LoVo (cell line): ENCODE results near the gene YPEL4.
A peak's percentile ranks its signal among the peaks of the same experiment; 100 is the strongest.

ENCODE experiments used
- DNase-seq: peaks from one replicate; pipeline ENCODE4 v3.0.0-alpha.2; 2016; ENCODE audit warnings: low spot score

Gene YPEL4

DNA sequence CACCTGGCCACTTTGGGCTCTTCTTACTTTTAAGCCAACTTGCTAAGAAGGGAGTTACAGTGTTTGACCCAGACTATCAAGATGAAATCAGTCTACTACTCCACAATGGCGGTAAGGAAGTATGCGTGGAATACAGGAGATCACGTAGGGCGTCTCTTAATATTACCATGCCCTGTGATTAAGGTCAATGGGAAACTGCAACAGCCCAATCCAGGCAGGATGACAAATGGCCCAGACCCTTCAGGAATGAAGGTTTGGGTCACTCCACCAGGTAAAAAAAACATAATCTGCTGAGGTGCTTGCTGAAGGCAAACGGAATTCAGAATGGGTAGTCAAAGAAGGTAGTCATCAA, 1.0 kb upstream of the YPEL4 start:
- no peak for DNase-seq

DNA sequence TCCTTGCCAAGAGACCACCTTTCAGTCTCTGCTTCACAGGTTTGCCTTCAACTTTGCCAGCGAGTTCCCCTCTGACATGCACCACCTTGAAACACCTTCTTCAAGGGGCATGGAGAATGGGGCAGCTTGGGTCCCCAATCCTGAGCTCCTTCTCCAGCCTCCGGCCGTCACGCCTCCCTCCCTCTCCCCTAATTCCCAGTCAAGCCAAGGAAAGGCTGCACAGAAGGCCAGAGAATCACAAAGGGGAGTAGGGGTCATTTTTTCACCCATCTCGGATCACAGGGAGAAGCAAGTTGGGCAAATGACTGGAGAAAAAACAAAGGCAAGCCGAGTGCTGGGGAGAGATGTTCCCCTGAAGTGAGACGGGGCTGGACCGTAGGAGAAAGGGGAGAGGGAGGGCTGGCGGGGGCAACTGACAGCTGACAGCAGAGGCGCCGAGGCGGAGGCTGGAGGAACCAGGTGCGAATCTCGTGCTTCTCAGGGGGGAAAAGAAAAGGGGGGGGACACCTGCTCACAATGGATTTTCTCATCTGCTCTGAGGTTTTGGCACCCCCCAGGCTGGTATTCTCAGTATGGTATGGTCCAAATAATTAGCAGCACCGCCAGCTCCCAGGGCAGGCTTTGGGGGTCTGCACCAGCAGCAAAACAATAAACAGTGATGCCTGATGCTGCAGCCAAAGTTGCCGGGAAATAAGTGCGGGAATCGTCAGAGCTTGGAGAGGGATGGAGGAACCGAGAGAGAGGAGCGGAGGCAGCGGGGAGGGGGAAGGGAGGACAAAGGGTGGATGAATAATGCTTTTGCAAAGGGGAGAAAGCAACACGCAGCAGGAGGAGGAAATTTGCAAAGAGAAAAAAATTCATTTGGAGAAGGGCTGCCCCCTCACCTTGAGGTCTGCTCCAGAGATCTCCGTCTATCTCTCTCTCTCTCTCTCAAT, 644 bp downstream of the YPEL4 start:
- DNase-seq: no peak

DNA sequence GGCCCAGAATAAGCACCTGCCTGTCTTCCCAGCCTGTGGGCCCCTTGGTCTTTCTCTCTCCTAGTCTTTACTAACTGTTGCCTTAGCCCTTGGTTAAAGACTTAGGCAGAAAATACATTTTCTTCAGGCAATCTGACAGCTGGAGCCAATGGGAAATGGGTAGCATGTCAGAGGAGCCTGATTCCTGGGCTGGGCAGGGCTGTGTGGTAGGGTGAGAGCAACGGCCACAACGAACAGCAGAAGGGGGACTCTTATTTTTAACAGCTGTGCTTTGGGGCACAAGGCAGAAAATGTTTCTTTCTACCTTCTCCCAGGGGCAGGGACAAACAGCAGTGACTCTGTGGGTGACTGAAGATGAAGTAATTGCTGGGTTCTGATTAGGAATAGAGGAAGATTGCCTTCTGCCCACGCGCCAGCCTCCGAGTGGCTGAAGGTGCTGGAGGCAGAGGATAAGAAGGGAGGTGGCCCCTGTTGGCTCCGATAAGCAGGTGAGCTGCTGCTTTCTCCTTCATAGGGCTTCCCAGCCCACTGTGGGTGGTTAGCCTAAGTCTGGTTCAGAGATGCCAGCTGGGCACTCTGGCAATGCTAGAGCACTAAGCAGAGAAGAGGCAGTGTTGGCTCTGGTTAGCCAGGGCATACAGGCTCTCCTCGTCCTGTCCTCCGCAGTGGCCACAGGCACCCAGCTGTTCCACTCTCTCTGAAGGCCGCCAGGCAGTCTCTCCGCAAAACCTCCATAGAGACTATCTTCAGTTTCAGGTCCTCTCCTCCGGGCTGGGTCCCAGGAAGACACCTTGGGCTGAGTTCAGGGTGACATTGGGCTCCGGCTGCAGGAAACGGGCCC, 1.5 kb downstream of the YPEL4 start:
- DNase-seq: no peak

DNA sequence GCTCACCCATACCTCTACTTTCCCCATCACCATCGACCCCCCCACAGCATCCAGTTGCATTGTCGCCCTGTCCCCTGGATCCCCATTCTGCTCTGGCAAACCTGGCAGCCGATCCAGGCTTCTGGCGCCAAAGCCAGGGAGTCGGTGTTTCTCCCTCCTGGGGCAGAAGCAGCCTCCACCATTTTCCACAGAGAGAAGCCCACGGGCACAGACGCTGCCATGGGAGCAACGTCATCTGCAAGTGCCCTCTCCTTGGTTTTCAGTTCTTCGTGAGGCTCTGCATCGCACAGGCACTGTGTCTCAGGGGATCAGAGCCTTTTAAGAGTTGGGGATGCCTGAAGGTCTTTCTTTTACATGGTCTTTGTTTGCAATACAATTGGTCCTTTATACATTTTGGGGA, 2.3 kb downstream of the YPEL4 start:
- DNase-seq: no peak

DNA sequence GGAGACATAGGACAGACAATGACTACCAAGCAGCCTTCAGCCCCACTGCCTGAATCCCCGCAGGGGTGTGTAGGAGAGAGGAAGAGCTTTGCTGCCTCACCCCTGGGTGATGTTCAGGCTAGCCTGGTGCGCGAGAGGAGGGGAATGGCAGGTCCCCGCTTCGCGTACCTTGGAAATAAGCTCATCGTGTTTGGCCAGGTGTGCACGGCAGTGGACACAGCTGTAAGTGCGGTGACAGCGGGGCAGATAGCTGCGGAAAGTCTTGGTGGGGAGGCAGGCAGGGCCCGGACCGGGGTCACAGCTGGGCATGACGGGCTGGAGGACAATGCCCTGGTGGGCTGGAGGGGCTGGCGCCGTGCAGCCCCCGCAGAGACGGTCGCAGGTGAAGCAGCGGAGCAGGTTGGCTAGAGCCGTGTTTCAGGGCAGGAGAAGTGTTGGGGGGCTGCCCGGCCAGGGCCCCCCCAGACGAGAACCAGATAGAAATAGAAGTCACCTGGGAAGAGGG, 2.9 kb downstream of the YPEL4 start:
- DNase-seq: no peak

DNA sequence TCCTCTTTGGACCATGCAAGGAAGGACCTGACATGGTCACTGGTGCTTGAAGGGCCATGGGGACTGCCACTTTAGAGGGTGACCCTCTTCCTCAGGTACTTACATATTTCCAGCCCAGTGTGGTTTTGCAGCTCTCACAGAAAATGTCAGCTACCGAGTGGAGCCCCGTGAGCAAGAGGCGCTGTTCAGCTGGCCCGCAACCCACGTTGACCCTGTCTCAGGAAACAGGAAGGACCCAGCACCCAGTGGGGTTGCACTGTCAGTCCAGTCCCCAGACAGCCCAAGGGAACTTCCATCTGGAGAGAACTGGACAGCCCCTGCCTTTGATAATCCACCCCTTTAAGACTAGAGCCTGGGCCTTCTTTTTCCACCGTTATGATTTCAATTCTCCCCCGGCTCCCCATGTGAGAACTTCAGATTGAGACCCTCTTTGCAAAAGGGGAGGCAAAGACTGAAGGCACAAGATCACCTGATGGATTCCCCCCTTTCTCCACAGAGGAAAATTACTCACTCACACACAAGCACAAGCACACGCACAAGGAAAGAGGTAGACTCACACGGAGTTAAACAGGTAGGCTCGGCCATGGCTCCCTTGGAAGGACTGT, 3.4 kb downstream of the YPEL4 start:
- DNase-seq: no peak

DNA sequence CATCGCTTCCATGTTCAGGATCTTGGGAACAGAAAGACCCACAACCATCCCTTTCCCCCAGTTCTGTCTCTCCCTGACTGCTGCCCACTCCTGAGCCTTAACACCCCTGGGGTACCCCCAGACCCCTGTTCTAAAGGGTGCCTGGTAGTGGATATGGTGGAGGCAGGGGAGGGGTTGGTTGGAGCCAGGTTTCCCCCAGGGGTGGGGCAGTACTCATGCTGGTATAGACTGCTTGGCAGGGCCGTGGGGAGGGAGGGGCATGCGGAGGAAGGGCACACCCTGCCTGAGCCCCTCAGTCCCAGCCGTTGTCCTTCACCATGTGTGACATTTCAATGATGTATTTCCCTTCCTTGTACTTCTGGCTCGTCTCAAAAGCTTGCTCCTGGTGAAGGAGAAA, 4.0 kb downstream of the YPEL4 start:
- DNase-seq: no peak

DNA sequence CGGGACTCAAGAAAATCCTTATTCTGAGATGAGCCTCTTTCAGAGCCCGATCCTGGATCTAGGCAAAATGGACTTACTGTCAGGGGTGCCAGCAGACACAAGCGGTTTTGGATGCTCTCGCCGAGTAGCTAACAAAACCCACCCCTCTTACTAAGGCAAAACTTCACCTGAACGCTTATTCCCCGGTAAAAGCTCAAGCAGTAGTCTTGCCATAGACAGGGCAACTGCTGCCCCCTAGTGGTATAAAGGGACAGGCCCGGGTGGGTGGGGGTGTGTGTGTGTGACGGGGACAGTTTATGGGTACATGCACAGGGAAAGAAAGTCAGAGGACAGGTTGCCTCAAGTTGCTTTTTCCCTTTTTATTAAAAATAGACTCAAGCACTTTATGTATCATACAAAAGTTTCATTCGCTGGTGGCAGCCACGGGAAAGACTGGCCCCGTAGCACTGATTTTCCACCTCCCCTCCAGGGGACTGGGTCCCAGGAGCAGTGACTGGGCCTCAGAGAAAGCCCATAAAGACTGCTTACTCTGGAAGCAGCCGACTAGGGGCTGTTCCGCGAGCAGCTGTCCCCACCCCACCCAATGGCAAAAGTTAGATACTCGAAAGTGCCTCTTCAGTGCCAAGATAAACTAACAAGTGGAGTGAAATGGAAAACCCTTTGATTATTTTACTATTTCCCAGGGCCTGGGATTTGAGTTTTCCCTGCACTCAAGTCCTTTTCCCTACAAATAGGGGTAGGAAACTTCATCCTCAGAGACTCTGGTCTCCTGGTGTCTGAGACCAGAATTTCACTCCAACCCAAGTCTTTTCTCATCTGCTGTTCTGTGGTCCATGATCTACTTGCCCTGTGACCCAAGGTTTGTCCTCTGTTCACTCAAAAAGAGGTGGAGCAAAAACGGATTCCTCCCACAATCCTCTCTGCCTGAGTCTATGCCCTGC, 4.7 kb downstream of the YPEL4 start:
- peak; percentile 64 for DNase-seq

DNA sequence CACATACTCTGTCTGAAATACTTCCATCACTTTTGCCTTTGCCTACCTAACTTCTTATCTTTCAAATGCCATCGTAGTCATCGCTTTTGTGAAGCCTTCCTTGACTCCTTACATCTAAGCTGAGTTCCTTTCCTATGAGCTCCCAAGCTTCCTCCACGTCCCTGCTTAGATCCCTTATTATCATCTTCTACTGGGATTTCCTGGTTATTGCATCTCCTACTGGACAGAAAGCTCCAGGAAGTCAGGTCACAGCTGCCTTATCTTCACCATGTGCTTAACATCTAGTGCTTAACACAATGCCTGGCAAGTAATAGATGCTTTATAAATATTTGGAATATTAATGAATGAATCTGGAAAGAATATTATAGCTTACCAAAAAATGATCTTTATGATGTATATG, 5.9 kb downstream of the YPEL4 start:
- DNase-seq: no peak

DNA sequence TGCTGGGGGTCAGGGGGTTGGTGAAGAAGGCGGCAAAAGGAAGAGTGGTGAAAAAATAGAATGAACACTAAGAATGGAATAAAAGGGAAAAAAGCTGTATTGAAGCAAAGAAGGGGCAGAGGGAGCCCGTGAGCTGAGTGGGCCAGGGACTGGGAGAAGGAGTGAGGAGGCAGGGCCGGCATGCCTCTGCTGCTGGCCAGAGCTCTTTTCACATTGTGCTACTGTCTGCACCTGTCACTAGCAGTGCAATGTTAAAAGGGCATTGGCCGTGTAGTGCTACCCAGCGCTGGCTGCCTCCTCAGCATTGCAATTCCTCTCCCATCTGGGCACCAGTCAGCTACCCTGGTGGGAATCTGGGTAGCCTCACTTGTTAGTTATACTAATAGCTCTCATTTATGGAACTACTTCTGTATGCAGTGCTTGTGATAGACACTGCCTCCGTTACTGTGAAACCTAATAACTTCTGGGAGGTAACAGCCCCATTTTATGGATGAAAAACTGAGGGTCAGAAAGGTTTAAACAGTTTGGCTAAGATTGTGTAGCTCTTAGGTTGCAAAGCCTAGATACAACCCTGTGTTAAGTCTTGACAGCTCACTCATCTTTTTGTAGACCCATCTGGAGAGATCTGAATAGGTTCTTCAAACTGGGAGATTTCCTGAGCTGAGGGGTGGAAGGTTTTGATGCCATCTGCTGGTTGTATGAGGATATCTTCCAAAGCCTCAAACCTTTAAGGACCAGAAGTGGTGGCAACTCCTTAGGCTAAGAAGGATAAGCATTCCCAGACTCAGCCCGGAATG, 8.5 kb downstream of the YPEL4 start:
- DNase-seq: peak; percentile 55

DNA sequence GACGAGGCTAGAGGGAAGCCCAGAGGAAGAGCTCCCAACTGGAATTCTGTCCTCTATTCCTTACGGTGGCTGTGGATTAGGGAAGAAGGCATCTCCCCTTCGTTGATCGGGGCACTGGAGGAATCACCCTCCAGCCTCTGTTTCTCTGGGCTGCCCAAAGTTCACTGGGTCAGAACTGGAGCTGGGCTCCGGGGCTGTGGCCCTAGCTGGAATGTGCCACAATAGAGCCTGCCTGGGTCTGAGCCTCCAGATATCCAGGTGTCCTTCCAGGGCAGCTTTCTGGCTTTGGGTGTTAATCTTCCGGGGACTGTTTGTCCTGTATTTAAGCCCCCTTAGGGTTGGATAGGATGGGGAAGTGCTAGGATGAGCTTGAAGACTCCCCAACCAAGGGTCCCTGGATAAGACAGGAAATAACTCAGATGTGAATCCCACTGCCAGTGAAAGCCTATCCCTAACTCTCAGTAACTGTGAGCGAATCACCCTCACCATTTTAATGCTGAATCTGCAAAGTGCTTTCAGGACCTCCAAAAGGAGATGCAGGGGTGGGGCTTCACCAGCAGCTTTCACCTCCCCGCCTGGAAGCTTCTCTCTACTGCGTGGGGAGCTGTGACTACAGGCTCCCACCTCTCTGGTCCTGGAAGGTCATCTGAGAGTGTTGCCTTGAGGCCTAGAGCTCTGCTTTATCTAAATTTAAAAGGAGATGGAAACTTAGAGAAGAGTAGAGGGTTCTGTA, 9.5 kb downstream of the YPEL4 start:
- DNase-seq: no peak

DNA sequence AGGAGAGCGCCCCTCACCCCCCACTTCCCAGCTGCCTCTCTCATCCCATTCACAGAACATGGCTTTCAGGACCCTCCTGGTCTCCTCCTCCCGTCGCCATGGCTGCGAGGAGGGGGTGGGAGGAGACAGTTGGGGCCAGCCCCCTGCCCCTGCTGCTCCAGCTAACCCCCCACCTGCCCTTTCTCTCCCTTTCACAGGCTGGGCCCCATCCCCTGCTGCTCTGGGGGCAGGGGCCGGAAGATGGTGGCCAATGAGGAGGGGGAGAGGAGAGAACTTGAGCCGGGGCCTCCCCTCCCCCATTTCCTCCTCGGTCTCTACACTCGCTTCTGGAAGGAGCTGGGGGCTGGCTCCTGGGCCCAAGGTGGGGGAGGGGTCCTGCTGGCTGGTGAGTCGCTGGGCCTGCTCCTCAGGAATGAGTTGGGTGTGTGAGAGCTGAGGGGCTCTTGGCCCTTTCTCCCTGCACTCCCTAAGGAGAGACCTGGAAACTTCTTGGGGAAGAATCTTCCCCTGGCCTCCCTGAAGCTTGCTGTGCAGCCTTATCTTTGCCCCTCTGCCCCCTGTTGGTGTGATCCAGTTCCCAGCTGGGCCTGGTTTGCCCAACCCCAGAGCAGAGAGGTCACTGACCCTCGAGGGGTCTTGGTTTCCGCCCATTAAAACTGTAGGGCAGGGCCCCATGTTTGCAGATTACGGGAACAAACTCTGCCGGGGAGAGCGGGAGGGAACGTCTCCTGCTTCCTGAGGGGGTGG, 10.2 kb downstream of the YPEL4 start:
- DNase-seq: no peak

DNA sequence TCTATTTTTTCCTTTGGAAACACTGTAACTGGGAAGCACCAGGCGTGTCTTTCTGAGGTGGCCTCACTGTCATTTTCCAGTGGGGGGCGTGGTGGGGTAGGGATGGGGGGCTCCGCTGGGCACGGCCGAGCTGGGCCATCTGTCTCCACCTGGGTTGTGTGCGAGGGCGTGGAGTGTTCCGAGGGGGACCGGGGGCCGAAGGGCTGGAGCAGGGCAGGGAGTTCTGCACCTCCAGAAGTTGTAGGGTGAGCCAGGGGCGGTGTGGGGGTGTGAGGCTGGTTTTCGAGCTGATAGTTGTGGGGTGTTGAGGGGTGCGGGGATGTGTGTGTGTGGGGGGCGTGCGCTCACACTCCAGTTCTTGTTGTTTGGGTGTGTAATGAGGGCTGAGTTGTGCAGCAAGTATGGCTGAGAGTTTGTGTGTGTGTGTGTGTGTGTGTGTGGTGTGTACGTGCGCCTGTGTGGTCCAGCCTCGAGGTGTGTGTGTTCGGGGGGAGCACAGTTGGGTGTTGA, 10.8 kb downstream of the YPEL4 start:
- DNase-seq: no peak

DNA sequence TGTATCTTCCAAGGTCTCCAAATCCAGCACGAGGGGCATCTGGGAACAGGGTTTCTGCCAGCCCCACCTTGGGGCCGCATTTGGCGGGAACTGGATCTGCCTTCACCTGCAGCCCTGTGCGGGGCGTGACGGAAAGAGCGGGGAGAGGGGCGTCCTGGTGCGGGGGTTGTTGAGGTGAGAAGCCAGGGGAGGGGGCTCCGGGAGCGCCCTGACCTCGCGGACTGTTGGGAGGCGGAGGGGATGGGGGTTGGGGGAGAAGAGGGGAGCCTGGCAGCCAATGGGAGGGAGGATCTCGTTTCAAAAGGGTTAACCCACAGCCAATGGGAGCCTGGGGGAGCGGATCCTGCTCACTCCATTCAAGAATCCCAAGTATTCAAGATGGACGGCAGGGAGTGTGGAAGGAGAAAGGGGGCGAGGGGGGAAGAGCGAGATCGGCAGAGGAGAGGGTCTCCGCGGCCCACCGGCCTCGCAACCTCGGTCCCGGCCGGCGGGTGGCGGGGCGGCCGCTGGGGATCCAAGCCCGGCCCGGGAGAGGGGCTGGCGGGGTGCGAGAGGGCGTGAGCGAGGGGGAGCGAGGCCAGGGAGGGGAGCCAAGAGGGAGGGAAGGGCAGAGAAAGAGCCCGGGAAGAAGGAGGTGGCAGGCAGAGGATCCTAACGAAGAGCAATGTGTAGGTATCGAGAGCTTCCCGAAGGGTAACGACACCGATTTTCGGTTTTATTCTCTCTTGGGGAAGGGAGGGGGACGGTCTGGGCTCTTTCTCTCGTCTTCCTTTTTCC, 11.5 kb downstream of the YPEL4 start:
- DNase-seq: no peak

DNA sequence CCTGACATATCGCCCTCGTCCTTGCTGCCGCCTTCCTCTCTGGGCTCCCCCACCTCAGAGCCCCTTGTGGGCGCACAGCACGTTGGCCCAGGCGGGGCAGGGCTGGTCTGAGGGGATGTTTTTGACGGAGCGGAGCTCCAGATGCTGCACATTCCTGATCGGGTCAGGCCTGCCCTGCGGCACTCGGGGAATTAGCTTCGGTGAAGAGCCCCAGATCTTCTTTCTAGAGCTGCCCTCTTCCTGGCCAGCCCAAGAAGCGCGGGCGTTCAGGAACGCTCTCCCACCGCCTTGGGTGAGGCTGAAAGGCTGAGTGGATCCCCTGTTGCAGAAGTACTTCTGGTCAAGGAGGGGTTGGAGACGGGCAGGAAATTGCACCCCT, 12.1 kb downstream of the YPEL4 start:
- no peak for DNase-seq

DNA sequence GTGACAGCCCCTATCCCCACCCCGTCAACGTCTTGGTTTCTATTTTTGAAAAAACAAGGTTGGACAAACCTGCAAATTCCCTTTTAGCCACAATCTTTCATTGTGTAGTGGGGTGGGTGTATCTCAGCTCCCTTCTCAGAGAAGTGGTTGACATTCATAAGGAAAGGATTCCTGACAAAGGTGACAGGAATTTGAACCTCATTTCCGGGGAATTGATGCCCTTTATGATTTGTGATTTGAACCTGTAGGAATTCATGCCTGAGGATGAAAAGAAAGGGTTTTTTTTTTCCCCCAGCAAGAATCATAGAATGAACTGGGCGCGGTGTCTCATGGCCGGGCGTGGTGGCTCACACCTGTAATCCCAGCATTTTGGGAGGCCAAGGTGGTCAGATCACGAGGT, 14.5 kb downstream of the YPEL4 start:
- no peak for DNase-seq

DNA sequence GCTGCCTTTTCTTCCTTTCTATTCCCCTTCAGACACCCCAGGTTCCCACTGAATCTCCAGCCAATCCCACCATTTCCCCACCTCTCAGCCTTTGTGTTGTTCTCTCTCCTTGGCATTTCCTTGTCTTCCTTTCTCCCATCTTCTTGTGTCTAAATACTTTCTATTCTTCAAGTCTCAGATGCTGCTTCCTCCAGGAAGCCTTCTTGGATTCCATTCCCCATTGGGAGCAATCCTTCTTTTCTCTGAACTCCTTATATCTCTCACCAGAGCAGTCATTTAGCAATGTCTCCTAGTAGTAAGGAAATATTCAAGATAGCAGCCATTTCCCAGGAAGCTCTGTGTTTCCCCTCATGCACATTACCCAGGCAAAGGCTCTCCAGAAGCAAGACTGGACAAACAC, 15.4 kb downstream of the YPEL4 start:
- DNase-seq: no peak

DNA sequence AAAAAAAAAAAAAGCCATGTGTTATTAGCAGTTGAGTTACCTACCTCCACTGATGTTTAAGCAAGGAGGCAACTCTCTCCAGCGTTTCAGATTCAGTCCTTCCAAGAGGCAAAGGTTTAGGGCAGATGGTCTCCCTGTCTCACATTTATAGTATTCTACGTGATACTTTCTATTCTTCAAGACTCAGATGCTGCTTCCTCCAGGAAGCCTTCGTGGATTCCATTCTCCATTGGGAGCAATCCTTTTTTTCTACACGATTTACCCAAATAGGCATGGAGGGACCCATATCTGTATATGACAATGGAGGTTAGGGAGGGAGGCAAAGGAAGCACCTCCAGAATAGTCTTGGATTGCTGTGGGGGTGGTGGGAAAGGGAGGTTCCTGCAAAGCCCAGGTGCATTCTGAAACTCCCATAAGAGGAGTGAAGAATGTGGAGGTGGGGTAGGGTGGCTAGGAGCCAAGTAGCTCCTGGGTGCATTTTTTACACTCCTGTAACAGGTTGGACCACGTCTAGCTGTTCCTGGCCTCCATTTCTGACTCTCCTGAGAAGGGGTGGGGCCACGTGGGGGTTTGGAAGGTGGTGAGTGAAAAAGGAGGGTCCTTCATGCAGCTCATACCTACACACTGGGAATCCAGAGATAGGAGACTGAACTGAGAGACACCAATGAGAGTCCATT, 16.2 kb downstream of the YPEL4 start:
- DNase-seq: no peak
